Fibroblast of peridontal ligament (primary cell): ENCODE data around the gene ALMS1.
A peak's percentile ranks its signal among the peaks of the same experiment; 100 is the strongest.
"Not testable (repeated sequence)": the region's sequence is repeated elsewhere in the genome, so short reads cannot be mapped to it uniquely, and the experiment has no call there.

Experiments used
- DNase-seq: peaks from one replicate; pipeline ENCODE4 v3.0.0-alpha.2; 2010; ENCODE audit errors: extremely low read depth

ALMS1 gene

GRCh38 chr2:73510470-73510869 lies 124.8 kb downstream of the ALMS1 start:
- not testable (repeated sequence) for DNase-seq

- no peak for DNase-seq
Observed at GRCh38 chr2:73516033-73516432, 130.4 kb downstream of the ALMS1 start.

GRCh38 chr2:73528688-73529087 lies 143.1 kb downstream of the ALMS1 start:
- DNase-seq: no peak

GRCh38 chr2:73530773-73531172 lies 145.1 kb downstream of the ALMS1 start:
- not testable (repeated sequence) for DNase-seq

GRCh38 chr2:73532381-73532780 lies 146.7 kb downstream of the ALMS1 start:
- no peak for DNase-seq

- DNase-seq: no peak
Observed at GRCh38 chr2:73536133-73536840, 150.7 kb downstream of the ALMS1 start.

GRCh38 chr2:73560875-73561274 lies 175.2 kb downstream of the ALMS1 start:
- DNase-seq: not testable (repeated sequence)

- DNase-seq: peak; percentile 27
Observed at GRCh38 chr2:73561422-73561821, 175.8 kb downstream of the ALMS1 start.

GRCh38 chr2:73564986-73565385 lies 179.3 kb downstream of the ALMS1 start:
- DNase-seq: no peak

GRCh38 chr2:73566288-73566878 lies 180.7 kb downstream of the ALMS1 start:
- DNase-seq: no peak

- DNase-seq: no peak
Observed at GRCh38 chr2:73575261-73575660, 189.6 kb downstream of the ALMS1 start.

- DNase-seq: no peak
Observed at GRCh38 chr2:73582364-73582763, 196.7 kb downstream of the ALMS1 start.

- no peak for DNase-seq
Observed at GRCh38 chr2:73588177-73588576, 202.5 kb downstream of the ALMS1 start.

GRCh38 chr2:73593680-73594079 lies 208.0 kb downstream of the ALMS1 start:
- DNase-seq: no peak

- no peak for DNase-seq
Observed at GRCh38 chr2:73594251-73594650, 208.6 kb downstream of the ALMS1 start.

- DNase-seq: no peak
Observed at GRCh38 chr2:73601780-73602179, 216.1 kb downstream of the ALMS1 start.

- DNase-seq: not testable (repeated sequence)
Observed at GRCh38 chr2:73603099-73603588, 217.5 kb downstream of the ALMS1 start.

- not testable (repeated sequence) for DNase-seq
Observed at GRCh38 chr2:73604589-73604988, 219.0 kb downstream of the ALMS1 start.

GRCh38 chr2:73610111-73610510 lies 224.5 kb downstream of the ALMS1 start:
- DNase-seq: no peak

- DNase-seq: no peak
Observed at GRCh38 chr2:73611193-73611592, 225.6 kb downstream of the ALMS1 start.

GRCh38 chr2:73611867-73612266 lies 226.2 kb downstream of the ALMS1 start:
- DNase-seq: no peak

- DNase-seq: no peak
Observed at GRCh38 chr2:73614105-73614504, 228.5 kb downstream of the ALMS1 start.

GRCh38 chr2:73614997-73615396 lies 229.4 kb downstream of the ALMS1 start:
- no peak for DNase-seq
